Activated CD8-positive, alpha-beta memory T cell treated with anti-CD3 and anti-CD28 coated beads for 36 hours (primary cell): Measurements from ENCODE around the gene SPOCD1. TPM values are rescaled to one million over a fixed set of nuclear protein-coding genes. Genes with fewer than 3 reads are reported as not detected.

Source experiments
- CTCF ChIA-PET: fragments of 350-600 bp; sonication (Branson Sonifier 250); formaldehyde crosslinking; loops from one replicate; lab custom pipeline; 2021; ENCODE audit warnings: antibody characterized with exemption; lab: Charles Lee
- POLR2A ChIA-PET: fragments of 350-600 bp; sonication (Branson Sonifier 250); formaldehyde crosslinking; loops from one replicate; lab custom pipeline; 2021; ENCODE audit warnings: antibody characterized with exemption; lab: Charles Lee
- total RNA-seq, 2 experiments: library from RNA; stranded (reverse); gene quantifications; one replicate each; pipeline ENCODE4 v1.2.3, GENCODE V29; 2021

SPOCD1 gene
- total RNA-seq, 2 experiments from 2014 or later, result not detected

DNA sequence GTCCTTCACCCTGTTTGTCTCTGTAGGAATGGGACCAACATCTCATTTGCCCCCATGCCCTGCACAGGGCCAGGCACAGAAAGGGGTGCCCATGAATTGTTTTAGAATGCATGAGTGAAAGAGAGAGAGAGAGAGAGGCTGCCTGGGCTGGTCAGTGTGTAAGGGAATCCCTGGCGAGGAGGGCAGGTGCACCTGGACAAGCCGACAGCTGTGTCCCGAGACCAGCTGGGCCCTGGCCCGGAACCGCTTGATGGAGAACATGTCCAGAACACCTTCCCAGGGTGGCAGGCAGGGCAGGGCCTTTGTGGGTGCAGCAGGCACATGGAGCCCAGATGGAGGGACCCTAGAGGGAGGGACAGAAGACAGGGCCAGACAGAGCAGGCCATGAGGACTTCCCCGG is 22.7 kb downstream of the SPOCD1 start:
- POLR2A ChIA-PET, result no interaction called here
- CTCF ChIA-PET, result no interaction called here

DNA sequence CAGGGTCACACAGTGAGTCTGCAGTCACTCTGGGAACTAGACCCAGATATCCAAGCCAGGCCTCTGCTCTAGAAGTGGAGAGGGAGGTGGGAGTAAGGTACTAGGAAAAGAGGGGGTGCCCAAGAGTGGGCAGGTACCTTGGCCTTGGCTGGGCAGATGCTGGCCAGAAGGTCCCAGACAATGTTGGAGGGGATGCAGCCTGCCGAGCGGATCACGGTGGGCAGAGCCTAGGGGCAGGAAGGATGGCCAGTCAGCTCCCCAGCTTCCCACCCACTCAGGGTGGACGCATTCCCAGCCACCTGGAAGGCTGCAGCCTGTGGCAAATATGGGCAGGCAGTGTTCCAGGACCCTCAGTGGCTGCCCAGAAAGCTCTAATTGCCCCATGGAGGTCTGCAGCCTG is 23.3 kb downstream of the SPOCD1 start:
- CTCF ChIA-PET, result interaction anchor here (1.3 to 4.7 kb wide), 2 partner anchors 126 to 172 kb away, joined by 3 to 43 read pairs; no protein-coding TSS in a partner anchor

DNA sequence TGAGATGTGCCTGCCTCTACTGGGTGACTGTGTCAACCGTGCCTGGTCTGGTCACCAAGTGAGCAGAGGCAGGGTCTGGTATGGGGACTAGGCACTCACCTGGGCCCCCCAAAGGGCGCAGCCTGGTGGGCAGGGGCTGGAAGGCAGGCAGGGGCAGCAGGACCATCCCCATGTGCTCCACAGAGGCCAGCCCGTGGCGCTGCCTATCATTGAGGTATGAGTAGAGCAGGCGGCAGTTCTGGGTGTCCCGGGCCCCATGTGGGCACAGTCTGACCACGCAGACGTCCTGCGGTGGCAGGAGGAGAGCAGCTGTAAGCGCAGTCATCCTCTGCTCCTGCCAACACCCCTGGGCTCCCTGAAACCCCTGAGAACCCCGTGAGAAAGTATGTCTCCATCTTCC is 23.7 kb downstream of the SPOCD1 start:
- POLR2A ChIA-PET, result no interaction called here
- CTCF ChIA-PET, result interaction anchor here (1.3 to 5.4 kb wide), 3 partner anchors 29 to 172 kb away, joined by 3 to 53 read pairs (median 43); partner anchors contain the start of gene ADGRB2

More for the DNA sequence above, 23.3 kb downstream of the SPOCD1 start:
- POLR2A ChIA-PET, result no interaction called here

DNA sequence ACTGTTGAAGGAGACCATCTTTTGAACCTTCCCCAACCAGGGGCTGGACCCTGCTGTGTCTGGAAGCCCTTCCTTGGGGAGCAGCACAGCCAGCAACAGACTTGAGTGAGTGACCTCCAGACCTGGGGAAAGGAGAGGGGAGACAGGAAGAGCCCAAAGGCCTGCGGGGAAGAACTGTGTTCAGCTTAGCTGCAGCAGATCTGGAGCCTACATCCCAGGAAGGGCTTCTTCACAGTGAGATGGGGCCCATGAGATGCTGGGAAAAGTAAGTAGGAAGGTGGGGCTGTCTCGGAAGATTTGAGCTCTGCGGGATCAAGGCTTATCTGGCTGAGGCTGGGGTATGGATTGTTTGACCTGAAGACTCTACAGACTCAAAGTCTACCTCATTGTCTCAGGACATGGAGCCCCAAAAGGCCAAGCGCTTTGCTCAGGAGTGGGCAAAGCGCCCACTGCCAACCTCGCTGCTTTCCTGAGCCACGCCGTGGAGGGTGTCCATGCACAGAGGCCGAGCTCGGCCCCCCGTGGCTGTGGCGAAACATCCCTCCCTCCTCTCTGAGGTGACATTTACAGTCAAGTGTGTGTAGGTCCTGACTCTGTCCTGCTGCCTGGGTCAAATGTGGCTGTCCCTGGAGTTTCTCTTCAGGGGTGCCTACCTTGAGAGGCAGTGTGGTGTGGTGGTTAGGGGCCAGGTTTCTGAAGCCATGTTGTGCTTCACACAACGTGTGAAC is 24.5 kb downstream of the SPOCD1 start:
- POLR2A ChIA-PET, result no interaction called here
- CTCF ChIA-PET, result interaction anchor here (0.5 to 5.4 kb wide), 10 partner anchors 8 to 257 kb away, joined by 3 to 53 read pairs (median 4); partner anchors contain the start of gene ADGRB2

DNA sequence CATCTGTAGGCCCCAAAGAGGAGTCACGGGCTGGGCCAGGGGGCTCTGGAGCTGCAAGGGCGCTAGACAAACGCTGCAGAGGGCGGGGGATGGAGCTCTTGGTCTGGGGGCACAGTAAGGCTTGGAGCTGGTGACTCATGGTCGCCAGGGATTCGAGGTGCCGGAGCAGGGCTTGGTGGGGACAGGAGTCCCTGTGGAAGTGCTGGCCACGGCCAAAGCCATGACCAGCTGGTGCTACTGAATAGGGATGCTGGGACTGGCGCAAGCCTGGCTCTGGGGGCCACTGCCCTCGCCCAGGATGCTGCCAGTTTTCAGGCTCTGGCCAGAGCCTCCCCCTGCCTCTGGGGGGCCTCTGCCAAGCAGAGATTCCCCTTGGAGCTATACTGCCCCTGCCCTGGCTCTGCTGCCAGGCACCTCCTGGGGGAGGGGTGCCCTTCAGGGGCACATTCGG is 25.2 kb downstream of the SPOCD1 start:
- ChIA-PET CTCF (interaction anchor here (0.7 to 5.4 kb wide), 8 partner anchors 8 to 129 kb away, joined by 3 to 53 read pairs (median 7); partner anchors contain the start of gene ADGRB2), POLR2A (no interaction called here)

DNA sequence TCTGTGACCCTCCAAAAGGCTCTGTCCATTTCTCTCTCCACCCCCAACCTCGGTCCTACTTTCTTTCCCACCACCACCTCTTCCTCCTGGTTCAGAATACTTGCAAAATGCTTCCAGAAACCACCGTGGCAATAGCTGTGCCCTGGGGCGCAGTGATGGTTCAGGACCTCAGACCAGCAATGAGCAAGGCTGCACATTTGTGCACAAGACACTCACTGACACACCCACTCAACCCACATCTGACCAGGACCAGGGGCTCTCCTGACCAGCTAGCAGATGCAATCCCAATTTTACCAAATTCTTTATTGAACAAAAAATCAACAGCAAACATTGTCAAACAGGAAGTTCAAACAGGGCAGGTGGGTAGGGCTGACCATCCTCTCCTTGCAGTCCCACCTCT is 25.7 kb downstream of the SPOCD1 start:
- POLR2A ChIA-PET, result no interaction called here
- CTCF ChIA-PET, result interaction anchor here (0.7 to 5.4 kb wide), 16 partner anchors 9 to 395 kb away, joined by 3 to 53 read pairs (median 6); partner anchors contain the start of gene ADGRB2

DNA sequence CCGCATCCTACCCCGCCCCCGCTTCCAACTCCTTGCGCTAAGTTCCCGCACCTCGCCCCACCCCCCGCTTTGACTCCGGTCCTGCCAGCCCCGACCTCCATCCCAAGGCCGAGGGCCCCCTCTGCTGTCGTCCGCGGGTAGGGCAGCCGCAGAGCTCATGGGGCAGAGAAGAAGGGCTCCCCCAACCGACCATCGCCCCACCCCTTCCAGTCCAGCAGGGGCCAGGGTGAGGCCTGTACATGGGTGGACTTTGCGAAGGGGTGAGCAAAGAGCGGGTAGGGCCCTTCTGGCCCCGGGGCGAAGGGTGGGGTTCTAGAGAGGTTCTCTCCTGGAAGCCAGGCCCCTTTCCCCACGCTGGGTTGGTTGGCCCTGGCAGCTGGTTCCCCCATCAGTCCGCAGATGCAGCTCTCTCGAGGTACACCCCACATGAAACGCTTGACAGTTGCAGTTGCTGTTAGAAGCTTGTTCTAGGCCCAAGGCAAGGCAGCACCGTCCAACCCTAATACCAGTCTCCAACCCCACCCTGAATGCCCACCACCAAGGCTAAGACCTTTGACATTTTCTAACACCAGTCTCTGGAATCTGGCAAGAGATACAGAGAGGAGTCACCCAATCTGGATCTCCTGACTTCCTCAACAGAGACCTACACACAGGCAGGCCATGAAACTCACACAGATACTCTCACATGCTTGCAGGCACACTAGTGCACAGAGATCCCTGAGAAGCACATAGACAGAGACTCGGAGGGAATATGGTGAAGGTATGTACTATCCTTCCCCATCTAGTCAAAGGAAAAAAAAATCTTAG is 26.4 kb downstream of the SPOCD1 start:
- POLR2A ChIA-PET, result interaction anchor here (0.5 to 1.4 kb wide), 3 partner anchors 17 to 167 kb away, joined by 3 to 6 read pairs (median 3); partner anchors contain the start of gene PEF1
- CTCF ChIA-PET, result interaction anchor here (0.6 to 5.4 kb wide), 42 partner anchors 9 to 476 kb away, joined by 3 to 53 read pairs (median 5); partner anchors contain the start of genes ADGRB2, PEF1 and SPOCD1

DNA sequence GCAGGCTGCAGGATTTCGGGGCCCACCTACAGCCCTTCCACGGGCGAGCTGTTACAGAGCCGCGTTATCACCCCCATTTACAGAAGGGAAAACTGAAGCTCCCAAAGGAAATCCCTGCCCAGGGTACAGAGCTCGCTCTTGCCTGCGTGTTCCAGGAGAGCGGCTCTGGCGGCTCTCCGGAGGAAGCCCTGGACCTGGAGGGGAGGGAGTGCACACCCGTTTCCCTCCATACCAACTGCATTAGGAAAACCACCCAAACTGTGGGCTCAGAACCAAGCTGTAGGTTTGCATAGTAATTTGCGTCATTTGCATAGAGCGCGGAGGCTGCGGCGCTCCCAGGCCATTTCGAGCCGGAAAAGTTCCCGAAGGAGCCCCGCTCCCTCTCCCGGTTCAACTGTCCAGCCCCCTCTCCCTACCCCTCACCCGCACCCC is 27.0 kb downstream of the SPOCD1 start:
- ChIA-PET CTCF (interaction anchor here (0.6 to 5.4 kb wide), 42 partner anchors 9 to 477 kb away, joined by 3 to 53 read pairs (median 5); partner anchors contain the start of genes ADGRB2, PEF1 and SPOCD1), POLR2A (interaction anchor here (0.5 to 1.4 kb wide), 3 partner anchors 16 to 166 kb away, joined by 3 to 6 read pairs (median 3); partner anchors contain the start of gene PEF1)

DNA sequence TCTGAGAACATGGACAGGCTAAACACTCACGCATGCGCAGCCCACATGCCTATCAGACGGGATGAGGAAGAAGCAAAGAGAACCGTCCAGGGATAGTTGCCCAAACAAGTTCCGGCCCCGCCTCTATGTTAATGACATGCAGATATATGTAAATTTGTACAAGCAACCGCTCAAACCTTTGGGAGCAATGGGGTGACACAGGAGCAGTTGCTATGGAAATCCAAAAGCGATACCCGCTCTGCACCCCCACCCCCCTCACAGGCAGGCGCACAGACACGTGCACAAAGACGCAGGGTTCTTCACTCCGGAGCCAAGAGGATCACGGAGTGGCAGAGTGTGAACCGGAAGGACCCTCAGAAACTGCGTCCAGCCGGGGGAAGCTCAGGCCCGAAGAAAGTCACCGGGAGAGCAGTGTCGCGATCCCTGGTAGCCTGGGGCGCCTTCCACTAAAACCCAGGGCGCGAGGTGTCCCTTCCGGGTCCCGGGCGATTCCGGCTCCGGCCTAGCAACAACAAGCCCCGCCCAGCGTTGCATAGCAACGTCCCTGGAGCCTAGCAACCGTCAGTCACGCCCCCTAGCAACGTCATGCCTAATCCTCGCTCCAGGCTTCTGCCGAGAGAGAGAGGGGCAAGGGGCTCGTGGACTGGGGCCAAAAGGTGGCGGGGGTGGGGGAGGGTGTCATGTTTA is 27.5 kb downstream of the SPOCD1 start:
- ChIA-PET POLR2A (interaction anchor here (1.4 kb wide), 1 partner anchor 144 kb away, joined by 6 read pairs; the partner anchor contains the start of gene PEF1), CTCF (interaction anchor here (0.6 to 5.4 kb wide), 36 partner anchors 11 to 393 kb away, joined by 3 to 53 read pairs (median 6); partner anchors contain the start of genes ADGRB2, PEF1 and SPOCD1)

DNA sequence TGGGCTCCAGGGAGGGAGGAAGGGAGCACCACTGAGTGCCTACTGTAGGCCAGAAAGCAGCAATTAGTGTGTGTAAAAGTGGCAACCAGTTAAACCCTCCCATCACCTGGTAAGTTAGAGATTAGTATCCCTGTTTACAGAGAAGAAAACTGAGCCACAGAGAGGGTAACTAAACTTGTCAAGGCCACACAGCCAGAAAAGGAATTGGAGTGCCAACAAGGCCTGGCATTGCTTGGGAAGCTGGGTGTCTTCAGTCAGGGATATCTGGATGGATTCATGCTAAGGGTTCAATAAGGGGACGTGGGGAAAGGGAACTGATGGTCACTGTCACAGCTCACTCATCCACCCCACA is 28.1 kb downstream of the SPOCD1 start:
- CTCF ChIA-PET, result interaction anchor here (1.1 to 5.4 kb wide), 8 partner anchors 25 to 177 kb away, joined by 3 to 53 read pairs (median 12); partner anchors contain the start of gene ADGRB2
- POLR2A ChIA-PET, result no interaction called here

DNA sequence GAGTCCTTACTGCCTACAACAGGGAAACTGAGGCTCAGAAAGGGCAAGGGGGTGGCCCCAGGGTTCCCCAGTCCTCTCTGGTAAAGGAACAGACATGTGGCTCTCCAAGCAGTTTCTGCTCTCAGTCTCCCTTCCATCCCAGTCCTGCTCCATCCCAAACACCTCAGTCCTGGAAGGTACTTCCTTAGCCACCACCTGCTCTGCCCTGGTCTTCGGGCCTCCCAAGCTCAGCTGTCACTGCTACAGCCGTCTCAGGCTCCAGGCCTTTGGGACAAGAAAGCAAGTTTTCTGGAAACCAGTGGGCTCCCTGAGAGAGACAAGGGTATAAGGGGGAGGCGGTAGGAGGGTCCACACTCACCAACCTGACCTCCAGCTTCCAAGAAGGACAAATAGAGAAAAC is 28.6 kb downstream of the SPOCD1 start:
- CTCF ChIA-PET, result interaction anchor here (0.6 to 5.4 kb wide), 3 partner anchors 24 to 82 kb away, joined by 4 to 53 read pairs (median 4); partner anchors contain the start of gene ADGRB2
- POLR2A ChIA-PET, result no interaction called here

DNA sequence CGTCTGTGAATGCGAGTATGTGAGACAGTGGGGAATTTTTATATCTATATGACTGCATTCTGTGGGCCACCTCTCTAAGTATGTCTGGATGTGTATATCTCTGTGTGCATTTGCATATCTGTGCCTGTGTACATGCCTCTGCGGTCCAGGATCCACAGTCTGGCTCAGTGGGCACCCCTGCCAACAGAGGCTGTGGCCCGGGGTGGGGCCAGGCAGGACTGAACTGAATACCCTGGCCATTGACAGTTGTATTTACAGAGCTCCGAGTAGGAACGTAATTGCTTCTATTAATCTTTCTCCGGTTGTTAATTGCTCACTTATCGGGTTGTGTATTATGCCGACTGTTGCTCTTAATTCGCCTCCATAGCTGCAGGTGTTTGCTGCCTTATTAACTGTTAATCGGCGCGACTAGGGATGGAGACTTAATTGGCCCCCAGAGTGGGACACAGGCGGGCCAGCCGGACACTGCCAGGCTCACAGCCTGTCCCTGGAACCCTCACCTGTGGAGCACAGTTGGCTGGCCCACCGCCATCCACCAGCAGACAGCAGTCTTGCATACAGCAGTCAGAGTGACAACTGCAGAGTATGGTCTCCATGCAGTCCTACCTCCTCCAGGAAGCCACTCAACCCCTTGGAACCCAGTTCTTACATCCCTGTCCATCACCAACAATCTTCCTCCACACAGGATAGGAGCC is 29.3 kb downstream of the SPOCD1 start:
- ChIA-PET CTCF (interaction anchor here (0.6 to 1.6 kb wide), 2 partner anchors 36 to 82 kb away, joined by 4 read pairs; no protein-coding TSS in a partner anchor), POLR2A (no interaction called here)

DNA sequence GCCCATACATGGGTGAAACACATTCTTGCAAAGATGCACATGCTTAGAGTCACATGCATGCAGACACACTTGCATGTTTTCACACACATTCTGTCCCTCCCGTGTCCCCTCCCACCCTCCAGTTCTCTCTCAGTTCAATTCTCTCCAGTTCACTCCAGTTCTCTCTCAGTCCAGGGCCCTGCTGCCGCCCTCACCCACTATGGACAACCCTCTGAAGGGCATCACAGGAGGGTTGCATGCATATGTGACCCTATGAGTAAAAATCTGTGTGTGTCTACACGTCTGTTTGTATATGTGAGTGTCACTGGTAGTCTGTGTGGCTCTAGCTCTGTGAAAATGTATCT is 29.9 kb downstream of the SPOCD1 start:
- POLR2A ChIA-PET, result no interaction called here
- CTCF ChIA-PET, result no interaction called here

DNA sequence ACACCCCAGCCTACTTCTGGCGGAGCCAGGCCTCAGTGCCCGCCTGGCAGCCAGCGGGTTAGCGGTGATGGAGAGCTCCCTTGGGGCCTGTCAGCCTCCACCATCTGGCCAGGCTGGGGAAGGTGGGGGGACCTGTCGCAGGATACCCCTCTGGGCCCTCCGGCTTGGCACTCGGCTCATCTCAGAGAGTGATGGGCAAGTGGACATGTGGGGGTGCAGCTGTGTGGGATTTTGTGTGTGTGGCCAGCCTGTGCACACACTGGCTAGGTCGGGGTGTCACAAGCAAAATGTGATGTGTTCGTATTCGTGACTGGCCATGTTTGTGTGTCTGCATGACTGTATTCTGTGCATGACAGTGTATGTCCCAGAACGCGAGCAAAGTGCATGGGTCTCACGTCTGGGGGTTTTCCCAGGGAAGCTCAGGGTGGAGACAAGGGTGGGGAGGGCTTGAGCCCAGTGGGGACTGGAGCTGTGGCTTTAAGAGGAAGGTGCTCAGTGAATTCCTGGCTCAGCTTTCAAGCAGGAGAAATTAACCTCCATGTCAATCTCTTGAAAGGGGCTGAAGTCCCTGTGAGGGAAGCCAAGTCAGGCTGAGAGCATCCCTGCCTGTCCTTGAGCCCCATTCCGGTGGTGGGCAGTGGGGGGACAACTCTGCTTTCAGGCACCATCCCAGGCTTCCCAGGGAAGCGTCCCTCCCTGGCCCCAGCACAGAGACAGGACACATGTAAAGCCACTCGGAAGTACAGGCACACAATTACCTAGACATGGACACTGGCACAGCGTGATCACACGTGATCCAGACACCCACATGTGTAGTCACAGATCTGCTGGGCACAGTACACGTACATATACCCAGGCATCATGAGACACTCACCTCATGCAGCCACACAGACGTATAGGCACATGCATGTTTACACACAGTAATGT is 30.5 kb downstream of the SPOCD1 start:
- ChIA-PET POLR2A (no interaction called here), CTCF (interaction anchor here (1.0 kb wide), 1 partner anchor 121 kb away, joined by 4 read pairs; no protein-coding TSS in a partner anchor)

DNA sequence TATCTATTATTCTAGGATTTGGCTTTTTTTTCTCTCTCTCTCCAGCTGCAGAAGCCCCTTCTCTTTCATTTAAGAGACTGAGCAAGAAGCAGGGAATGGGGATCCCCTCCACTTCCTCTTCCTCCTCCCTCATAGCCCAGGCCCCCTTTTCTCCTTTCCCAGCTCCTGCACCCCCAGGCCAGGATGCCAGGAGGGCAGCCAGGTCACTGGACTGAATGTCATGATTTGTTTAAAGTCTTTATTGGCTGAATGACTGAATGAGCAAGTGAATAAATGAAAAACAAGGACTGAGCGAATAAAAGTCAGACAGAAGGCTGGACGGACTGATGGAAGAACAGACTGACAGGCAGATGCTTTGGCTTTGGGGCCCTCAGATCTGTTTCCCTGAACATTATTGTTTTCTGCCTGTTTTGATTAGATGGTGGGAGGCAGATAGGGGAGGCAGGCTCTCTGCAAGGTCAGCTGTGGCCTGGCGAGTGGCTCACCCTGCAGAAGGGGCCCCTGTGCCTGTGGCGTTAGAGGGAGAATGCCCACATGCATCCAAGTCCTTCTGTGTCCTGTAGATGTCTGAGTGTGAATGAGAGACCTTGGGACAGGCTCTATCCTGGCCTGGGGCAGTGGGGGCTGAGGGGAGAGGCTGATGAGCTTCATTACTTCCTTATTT is 31.3 kb downstream of the SPOCD1 start:
- ChIA-PET CTCF (interaction anchor here (1.0 kb wide), 1 partner anchor 120 kb away, joined by 4 read pairs; no protein-coding TSS in a partner anchor), POLR2A (no interaction called here)

DNA sequence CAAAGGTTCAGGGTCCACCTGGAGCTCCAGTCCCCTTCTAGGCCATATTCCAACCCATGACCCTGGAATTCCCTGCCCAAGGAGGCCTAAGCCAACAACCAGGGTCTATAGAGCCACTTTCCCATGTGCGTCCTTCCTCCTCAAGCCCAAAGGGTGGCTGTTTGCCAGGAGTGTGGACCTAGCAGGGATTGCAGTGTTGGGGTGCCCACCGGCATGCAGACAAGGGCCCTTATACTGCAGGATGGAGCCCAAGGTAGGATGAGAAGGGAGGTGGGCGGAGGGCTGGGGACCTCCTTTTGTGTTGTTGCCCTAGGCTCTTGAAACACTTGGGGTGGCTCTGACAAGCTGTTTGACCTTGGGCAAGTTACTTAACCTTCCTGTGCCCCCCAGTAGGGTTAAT is 32.0 kb downstream of the SPOCD1 start:
- POLR2A ChIA-PET, result no interaction called here

More for the DNA sequence above, 32.0 kb downstream of the SPOCD1 start:
- CTCF ChIA-PET, result no interaction called here
